Measurements from ENCODE around the gene MTG1.
"Not testable (repeated sequence)": the region's sequence is repeated elsewhere in the genome, so short reads cannot be mapped to it uniquely, and the experiment has no call there.

Gene MTG1

GRCh38 chr10:133438711-133439273 lies 44.8 kb downstream of the MTG1 start:
- TF ChIP-seq CTCF (IDR thresholded peaks at IDR 0.05; ENCODE audit: low read depth, low read length), result peak; percentile 41
- peak; percentile 100 for TF ChIP-seq MAX (IDR thresholded peaks at IDR 0.05; ENCODE audit: low read depth, low read length)
- TF ChIP-seq MYC (IDR thresholded peaks at IDR 0.05; ENCODE audit: low read depth, low read length), result peak; percentile 86
- TF ChIP-seq POLR2A (IDR thresholded peaks at IDR 0.05; ENCODE audit: extremely low read depth, insufficient read length), result no peak

GRCh38 chr10:133439517-133440461 lies 45.8 kb downstream of the MTG1 start:
- DNase-seq (ENCODE audit: low read depth), result no peak
- H3K4me3 ChIP-seq (ENCODE audit: low read depth, low read length), result no peak overlapping the region
- no peak for TF ChIP-seq CTCF (IDR thresholded peaks at IDR 0.05; ENCODE audit: low read depth, low read length)
- TF ChIP-seq MAX (IDR thresholded peaks at IDR 0.05; ENCODE audit: low read depth, low read length), result no peak
- no peak for TF ChIP-seq POLR2A (IDR thresholded peaks at IDR 0.05; ENCODE audit: extremely low read depth, insufficient read length)
- no peak for TF ChIP-seq MYC (IDR thresholded peaks at IDR 0.05; ENCODE audit: low read depth, low read length)

More at GRCh38 chr10:133438711-133439273, 44.8 kb downstream of the MTG1 start:
- H3K4me3 ChIP-seq (ENCODE audit: low read depth, low read length), result no peak overlapping the region
- DNase-seq (ENCODE audit: low read depth), result peak; percentile 77

- no peak overlapping the region for H3K4me3 ChIP-seq (ENCODE audit: low read depth, low read length)
- DNase-seq (ENCODE audit: low read depth), result no peak
- TF ChIP-seq POLR2A (IDR thresholded peaks at IDR 0.05; ENCODE audit: extremely low read depth, insufficient read length) (no peak), CTCF (IDR thresholded peaks at IDR 0.05; ENCODE audit: low read depth, low read length) (no peak), MYC (IDR thresholded peaks at IDR 0.05; ENCODE audit: low read depth, low read length) (no peak), MAX (IDR thresholded peaks at IDR 0.05; ENCODE audit: low read depth, low read length) (no peak)
Observed at GRCh38 chr10:133440633-133441285, 46.8 kb downstream of the MTG1 start.

- not testable (repeated sequence) for DNase-seq (ENCODE audit: low read depth); H3K4me3 ChIP-seq (ENCODE audit: low read depth, low read length)
Observed at GRCh38 chr10:133441356-133441755, 47.4 kb downstream of the MTG1 start.

GRCh38 chr10:133441780-133442179 lies 47.8 kb downstream of the MTG1 start:
- no peak for DNase-seq (ENCODE audit: low read depth)
- H3K4me3 ChIP-seq (ENCODE audit: low read depth, low read length), result no peak overlapping the region
- no peak for TF ChIP-seq MYC (IDR thresholded peaks at IDR 0.05; ENCODE audit: low read depth, low read length)
- TF ChIP-seq CTCF (IDR thresholded peaks at IDR 0.05; ENCODE audit: low read depth, low read length), result no peak
- no peak for TF ChIP-seq MAX (IDR thresholded peaks at IDR 0.05; ENCODE audit: low read depth, low read length)
- TF ChIP-seq POLR2A (IDR thresholded peaks at IDR 0.05; ENCODE audit: extremely low read depth, insufficient read length), result no peak

Data from NB4 (cell line).